NCI-H2196 (cell line): ENCODE measurements around the gene SCAMP1.
"Not testable (repeated sequence)": the region's sequence is repeated elsewhere in the genome, so short reads cannot be mapped to it uniquely, and the experiment has no call there.

Experiments
- DNase-seq: peaks from one replicate; lab custom pipeline; 2025; ENCODE audit not compliant: unreplicated experiment; lab: John Stamatoyannopoulos, UW

SCAMP1 gene

DNA sequence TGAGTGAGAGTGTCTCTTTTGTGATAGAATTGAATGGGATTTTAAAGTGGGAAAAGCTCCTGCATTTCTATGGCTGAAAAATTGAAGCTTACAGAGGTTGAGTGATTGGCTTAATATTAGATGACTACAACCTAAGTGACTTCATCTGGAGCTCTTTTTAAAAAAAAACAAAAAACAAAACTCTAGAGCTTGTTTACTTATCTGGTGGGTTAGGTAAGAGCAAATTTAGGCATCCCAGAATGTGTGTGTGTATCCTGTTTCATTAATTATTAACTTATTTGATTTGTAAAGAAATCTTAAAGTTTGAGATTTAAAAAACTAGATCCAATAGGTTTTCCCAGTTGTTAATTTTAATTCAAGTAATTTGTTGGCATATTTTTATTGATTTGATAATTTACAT, 60.1 kb downstream of the SCAMP1 start:
- DNase-seq, result no peak

DNA sequence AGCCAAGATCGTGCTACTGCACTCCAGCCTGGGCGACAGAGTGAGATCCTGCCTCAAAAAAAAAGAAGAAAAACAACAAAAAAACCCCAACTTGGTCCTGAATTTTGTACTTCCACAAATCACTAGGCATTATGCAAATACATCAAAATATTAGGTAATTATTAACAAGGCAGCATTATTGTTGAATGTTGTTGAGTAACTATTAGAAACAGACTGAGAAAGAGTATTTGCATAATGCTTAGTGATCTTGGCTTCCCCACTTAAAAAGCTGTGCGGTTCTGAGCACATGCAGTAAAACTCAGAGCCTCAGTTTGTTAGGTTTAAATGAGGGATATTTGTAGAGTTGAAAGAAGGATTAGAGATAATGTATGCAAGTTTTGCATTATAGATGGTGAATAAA, 64.2 kb downstream of the SCAMP1 start:
- DNase-seq, result no peak

DNA sequence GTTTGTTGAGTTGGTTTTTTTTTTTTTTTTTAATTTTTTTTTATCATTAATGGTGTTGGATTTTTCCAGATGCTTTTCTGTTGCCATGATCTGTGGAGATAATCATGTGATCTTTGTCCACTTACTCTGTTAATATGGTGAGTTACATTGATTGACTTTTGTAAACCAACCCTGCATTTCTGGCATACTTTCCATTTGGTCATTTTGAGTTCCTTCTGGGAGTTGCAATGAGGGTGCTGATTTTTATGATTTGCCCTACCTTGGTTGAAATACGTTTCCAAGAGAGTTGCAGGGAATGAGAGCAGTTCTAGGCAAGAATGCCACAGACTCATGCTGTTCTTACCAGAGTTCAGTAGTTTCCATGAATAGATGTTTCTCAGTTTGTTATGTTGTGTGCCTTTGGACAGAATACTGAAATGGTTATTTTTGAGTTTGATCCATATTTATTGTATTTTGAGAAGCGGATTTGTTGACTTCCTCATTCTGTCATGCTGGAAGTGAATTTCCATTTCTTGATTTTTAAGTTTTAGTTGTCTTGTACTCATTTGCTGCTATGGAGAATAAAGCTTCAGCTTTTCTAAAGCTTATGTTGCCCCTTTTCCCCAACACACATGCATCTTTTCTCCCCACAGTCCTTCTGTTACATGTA, 69.0 kb downstream of the SCAMP1 start:
- no peak for DNase-seq

DNA sequence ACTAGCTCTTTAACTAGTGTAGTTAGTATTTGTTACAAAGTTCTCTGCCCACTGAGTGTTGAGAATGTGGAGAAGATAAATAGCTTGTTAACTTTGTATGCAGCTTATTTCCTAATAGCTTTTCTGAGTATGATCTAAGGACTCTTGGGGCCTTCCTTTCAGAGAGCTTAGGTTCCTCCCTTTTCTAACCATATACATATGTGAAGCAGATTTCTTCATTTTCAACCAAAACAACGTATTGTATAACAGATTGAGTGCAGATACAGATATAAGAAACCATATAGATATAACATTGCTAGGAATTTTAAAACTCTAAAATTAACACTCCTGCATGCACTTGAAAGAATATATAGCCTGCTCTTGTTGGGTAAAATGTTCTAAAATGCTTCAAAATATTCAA, 70.4 kb downstream of the SCAMP1 start:
- no peak for DNase-seq

DNA sequence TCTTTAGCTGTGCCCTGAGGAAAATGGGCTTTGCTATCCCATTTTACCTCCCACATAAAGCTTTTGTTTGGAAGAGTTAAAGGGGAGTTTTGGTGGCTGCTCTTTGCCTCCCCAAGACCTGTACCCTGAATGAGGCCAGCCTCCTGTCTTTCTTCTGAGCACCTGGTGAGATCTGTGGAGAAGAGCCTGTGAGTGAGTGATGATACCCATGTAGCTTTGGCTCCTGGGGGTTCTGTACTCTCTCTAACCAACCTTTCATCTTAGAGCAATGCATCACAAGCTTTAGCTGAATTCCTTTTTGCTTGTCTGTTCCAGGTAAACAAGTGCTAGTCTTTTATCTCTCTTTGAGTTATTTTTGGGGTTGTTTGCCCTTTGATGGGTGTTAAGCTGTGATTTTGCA, 73.6 kb downstream of the SCAMP1 start:
- DNase-seq, result no peak

DNA sequence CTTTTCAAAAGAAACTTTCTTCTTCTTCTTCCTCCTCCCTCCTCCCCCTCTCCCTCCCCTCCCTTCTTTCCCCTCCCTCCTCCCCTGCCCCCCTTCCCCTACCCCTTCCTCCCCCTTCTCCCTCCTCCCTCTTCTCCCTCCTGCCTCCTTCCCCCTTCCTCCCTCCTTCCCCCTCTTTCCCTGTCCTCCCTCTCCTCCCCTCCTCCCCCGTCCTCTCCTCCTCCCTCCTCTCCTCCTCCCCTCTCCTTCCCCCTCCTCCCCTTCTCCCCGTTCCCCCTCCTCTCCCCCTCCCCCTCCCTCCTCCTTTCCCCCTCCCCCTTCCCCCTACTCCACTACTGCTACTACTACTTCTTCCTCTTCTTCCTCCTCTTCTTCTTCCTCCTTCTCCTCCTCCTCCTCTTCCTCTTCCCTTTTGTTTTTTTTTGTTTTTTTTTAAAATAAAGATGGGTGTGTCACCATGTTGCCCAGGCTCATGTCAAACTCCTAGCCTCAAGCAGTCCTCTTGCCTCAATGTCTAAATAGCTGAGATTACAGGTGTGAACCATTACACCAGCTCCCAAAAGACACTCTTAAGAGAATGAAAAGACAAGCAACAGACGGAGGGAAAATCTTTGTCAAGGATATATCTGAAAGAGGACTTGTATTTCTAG, 87.5 kb downstream of the SCAMP1 start:
- DNase-seq, result no peak

DNA sequence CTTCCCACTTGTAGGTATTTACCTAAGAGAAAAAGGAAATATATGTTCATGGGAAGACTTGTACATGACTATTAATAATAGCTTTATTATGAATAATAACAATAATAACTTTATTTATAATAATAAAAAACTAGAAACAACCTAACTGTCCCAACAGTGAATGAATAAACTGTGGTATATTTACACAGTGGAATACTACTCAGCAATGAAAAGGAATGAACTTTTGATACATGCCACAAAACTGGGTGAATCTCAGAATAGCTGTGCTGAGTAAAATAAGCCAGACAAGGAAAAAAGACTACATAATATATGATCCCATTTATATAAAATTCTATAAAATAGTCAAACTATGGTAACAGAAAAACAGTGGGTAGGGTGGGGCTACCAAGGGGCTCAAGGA, 88.7 kb downstream of the SCAMP1 start:
- DNase-seq, result no peak

DNA sequence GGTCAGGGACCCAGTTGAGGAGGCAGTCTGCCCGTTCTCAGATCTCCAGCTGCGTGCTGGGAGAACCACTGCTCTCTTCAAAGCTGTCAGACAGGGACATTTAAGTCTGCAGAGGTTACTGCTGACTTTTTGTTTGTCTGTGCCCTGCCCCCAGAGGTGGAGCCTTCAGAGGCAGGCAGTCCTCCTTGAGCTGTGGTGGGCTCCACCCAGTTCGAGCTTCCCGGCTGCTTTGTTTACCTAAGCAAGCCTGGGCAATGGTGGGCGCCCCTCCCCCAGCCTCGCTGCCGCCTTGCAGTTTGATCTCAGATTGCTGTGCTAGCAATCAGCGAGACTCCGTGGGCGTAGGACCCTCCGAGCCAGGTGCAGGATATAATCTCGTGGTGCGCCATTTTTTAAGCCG, 97.1 kb downstream of the SCAMP1 start:
- not testable (repeated sequence) for DNase-seq

DNA sequence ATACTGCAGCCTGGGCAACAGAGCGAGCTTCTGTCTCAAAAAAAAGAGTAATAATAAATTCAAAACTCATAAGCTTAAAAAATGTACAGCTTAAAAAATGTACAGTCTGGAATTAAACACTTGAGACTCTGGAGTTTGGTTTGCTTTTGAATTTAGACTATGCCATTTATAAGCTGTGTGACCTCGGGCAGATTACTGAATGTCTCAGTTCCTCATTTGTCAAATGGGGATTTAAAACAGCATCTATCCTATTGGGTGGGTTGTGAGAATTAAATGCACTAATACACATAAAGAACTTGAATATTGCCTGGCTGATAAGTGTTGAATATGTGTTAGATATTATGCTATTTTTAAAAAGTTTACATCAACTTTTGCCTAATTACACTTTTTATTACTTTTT, 98.4 kb downstream of the SCAMP1 start:
- no peak for DNase-seq

DNA sequence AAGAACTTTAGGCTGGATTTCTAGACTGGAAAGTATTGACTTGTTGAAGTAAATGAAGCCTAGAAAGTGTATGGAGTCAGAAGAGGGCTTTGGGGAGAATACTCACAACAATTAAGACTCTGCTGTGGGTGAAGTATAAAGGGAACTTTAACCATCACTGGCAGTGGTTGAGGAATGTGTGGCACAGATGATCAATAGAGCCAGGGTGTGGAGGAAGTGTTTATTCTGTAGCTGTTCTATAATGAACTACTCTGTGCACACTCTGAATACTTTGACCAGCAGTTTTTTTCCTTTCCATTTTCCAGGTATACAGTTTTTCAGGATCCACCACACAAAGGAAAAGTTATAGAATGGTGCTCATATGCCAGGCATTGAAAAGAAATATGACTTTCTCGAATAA, 106.7 kb downstream of the SCAMP1 start:
- no peak for DNase-seq

DNA sequence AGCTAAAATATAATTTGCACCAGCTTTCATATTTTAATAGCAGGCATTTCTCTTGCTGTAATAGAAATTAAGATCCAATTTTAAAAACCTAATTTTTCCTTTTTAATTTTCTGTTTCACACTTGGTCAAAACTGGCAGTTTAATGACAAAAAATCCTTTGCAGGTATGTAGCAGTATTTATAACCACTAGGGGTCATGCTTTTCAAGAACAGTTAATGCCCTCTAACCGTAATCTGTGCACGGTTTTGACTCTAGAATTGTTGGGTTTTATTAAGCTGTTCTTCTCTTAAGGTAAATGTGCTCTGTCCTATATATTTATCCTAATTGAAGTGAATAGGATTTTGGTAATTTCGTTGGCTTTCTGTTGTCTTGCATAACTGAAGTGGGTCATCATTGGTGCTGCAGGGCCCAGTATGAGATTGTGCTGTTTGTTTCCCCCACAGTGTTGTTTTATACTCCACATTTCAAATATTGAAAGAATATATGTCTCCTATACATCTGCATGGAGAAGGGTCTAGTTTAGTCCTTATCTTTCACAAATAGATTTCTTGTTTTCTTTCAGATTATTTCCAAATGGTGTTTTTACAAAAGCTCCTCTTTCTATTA, 107.4 kb downstream of the SCAMP1 start:
- DNase-seq, result no peak

DNA sequence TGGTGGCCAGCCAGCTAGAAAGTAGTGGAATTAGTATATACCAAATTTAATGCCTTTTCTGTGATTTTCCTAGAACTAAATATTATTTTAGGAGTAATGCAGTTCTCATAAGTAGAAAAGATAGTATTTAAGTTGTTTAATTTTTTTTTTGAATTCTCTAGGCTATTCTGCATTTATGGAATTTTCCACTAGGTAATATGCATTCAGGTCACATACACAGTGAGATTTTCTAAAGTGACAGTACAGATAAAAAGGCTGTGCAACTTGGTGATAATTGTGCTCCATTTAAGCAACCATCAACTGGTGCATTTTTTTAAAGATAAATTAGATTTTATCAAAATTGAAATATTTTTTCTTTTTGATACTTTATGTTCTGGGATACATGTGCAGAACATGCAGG, 111.5 kb downstream of the SCAMP1 start:
- DNase-seq, result no peak

DNA sequence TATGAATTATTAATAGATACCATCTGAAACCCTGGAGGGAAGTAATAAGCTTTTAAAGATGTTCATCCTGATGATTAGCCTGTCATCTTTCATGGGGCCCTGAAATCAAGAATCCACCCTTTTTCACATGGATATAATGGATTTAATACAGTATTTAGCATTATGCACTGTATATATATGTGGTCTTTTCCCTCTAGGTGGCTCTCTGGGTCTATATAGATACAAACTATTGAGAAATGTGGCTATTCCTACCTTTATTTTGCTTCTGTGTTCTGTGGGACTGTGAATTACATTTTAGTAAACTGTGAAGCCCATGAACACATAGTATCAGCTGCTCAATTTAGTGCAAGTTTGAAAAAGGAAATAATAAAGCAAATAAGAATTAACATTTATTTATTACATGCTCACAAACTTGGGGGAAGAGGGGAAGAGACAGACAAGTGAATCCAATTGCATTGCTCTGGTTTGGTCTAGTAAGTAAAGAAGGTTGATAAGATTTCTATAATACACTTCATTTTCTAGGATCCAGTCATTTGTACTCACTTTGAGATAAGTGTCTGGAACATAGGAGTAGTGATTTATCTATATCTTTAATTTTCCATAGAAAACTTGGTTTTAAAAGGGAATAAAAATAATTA, 112.2 kb downstream of the SCAMP1 start:
- no peak for DNase-seq

DNA sequence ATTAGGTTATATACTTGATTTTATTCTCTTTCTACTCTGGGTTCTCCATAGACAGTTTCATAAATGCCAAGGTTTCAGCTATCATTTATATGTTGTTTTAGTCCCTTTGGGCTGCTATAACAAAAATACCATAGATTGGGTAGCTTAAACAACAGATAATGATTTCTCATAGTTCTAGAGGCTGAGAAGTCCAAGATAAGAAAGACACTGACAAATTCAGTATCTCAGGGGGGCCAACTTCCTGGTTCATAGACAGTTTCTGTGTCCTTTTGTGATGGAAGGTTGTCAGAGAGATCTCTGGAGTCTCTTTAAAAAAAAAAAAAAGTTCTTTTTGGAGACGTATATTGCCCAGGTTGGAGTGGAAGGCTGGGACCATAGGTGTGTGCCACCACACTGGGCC, 113.3 kb downstream of the SCAMP1 start:
- DNase-seq, result no peak

DNA sequence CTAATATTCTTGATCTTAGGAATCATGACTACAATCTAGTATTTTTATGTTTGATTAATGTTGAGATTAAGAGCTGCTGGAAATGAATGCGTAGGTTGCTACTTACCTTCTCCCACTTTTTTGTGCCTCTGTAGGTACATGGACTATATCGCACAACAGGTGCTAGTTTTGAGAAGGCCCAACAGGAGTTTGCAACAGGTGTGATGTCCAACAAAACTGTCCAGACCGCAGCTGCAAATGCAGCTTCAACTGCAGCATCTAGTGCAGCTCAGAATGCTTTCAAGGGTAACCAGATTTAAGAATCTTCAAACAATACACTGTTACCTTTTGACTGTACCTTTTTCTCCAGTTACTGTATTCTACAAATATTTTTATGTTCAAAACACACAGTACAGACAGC, 115.0 kb downstream of the SCAMP1 start:
- no peak for DNase-seq

DNA sequence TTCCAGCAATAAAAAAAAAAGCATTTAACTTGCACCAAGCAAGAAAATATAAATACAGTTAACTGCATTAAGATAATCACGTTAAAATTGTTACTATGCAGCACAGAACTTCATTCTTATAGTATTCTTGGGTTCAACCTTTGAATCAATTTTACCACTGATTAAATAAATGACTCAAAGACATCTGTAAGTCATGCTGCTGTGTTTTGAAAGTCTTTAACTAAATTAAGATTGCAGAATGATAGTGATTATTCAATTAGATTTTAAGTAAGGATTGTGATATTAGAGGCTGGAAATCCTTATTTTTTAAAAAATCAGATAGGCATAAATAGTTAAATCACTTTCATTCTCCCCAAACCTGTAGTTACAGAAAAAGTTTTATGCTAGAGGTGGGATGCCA, 116.4 kb downstream of the SCAMP1 start:
- DNase-seq, result no peak

DNA sequence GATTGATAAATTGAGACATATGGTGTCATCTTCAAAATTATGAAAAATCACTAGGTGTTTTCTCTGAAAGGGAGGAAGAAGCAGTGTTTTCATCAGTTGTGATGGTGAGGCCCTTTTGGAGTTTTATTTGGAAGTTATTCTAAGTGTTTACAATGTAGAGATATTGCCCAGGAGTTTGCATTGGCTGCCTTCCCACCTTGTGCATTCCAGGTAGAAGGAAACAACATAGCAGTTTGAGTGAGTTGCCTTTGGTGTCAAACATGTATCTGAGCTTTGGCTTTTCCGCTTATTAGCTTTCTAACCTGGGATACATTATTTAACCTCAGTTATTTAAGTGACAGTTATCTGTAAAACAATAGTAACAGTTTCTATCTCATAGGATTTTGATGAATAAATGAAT, 122.5 kb downstream of the SCAMP1 start:
- DNase-seq, result no peak

DNA sequence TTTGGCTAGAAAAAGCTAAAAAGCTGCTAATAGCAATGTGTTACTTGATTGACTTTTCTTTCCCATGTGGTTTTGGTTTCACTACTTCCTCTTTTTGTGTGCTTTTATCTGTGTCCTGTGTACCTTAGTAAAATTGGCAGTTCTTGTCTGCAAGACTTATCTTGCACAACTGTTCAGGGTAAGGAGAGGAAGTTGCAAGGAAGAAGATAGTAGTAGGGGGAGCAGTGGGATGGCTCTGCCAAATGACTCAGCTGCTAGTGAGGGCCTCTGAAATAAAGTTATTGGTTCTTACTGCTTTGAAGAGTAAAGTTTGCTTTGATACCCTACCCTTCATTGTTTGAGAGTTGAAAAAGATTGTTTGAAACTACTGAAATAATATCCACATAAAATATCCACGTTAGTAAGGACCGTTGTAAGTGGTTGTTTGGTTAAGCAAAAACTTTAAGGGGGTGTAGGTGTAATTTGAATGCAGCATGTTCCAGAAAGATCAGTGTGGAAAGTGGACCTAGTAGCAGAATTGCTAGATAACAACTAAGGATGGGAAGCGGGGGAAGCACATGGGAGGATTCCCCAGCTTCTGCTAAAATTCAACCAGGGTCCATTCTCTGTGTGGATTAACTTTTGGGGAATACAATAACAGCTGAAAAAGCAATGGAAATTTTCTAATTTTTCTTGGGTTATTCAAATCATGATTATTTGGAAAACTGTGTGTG, 123.5 kb downstream of the SCAMP1 start:
- no peak for DNase-seq

DNA sequence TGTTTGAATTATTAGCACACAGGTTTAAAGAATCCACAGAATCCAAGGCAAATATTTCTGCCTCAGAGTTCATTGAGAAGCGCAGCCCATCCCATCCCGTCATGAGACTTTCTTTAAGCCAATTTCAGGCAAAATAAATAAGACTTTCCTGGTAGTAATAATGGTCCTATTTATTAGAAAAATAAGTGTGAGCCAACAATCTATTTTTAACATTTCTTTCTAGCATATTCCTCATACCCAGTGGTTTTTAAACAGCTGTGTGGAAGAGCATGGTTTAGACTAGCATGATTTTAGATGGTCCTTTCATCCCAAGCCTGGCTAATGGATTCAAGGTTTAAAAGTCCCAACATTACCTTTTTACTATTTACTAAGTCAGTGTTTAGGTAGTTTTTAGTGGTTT, 125.8 kb downstream of the SCAMP1 start:
- no peak for DNase-seq

DNA sequence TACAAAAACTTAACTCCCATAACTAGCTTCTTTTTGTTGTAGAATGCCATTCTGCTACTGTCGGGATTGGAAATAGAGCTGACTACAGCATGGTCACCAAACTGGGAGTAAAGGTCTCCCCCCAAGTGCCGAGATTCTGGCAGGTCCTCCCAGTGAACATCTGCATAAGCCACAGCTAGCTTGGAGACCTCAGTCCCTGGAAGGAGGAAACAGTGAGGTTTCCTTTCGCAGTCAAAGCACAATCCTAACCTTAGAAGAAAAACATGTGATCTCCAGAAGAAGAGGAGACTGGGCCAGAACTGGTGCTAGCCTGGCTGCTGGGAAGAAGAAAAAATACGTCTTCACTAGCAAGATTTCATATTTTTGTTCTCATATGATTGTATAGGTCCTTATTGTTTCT, 127.4 kb downstream of the SCAMP1 start:
- no peak for DNase-seq

DNA sequence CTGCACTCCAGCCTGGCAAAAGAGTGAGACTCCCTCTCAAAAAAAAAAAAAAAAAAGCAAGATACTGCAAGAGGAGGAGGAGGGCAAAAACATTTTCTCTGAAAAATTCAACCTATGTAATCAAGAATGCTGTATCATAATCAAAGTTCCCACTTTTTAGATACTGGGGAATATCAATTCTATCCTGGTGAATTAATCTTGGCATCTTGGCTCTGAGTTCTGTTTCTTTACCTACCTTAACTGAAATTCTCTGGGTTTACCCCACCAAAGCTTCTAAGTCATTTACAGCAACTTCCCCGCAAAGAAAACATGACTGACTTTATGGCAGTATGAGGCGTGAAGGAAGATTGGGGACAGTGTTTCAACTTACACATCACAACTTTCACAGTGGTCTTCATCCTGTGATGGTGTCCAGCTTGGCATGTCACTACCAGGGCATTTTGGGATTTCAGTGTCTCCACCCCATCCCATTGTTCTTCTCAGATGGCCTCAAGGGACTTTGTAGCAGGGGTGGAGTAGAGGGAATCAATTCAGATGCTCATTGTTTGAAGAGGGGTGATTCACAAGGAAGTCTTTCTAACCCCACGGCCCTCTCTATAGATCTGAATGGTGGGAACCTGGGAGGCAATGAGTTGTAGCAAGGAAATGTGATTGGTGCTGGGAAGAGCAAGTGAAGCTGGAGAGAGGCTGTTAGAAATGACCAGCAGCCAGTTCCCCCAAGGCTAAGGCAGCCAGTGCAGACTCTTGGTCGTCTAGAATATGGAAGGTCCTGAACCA, 130.5 kb downstream of the SCAMP1 start:
- no peak for DNase-seq
